ENCODE data around the gene LTBP1.

DNA sequence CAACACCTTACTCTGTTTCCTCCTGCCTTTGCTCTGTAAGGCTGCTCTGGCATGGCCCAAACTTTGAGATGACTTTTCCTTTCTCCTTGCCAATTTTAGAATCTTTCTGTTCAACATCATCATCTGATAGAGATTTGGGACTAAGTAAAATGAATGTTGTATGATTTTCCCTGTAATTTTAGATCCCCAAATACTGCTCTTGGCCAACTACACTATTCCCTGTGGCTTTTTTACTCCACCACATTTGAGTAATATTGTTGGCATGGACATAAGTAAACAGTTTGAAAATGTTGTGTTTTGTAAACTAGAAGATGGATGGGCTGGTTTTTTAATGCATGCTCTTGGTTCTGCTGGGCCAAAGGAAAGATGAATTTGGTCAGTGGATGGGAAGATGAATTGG is 12.1 kb downstream of the LTBP1 start:
- TF ChIP-seq, protein P1, sequence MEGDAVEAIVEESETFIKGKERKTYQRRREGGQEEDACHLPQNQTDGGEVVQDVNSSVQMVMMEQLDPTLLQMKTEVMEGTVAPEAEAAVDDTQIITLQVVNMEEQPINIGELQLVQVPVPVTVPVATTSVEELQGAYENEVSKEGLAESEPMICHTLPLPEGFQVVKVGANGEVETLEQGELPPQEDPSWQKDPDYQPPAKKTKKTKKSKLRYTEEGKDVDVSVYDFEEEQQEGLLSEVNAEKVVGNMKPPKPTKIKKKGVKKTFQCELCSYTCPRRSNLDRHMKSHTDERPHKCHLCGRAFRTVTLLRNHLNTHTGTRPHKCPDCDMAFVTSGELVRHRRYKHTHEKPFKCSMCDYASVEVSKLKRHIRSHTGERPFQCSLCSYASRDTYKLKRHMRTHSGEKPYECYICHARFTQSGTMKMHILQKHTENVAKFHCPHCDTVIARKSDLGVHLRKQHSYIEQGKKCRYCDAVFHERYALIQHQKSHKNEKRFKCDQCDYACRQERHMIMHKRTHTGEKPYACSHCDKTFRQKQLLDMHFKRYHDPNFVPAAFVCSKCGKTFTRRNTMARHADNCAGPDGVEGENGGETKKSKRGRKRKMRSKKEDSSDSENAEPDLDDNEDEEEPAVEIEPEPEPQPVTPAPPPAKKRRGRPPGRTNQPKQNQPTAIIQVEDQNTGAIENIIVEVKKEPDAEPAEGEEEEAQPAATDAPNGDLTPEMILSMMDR (IDR thresholded peaks at IDR 0.05) = no peak
- TF ChIP-seq POLR2A (IDR thresholded peaks at IDR 0.05) = no peak
- no peak for TF ChIP-seq POLR2AphosphoS5 (IDR thresholded peaks at IDR 0.05)
- TF ChIP-seq EP300 (IDR thresholded peaks at IDR 0.05; ENCODE audit: low read depth) = no peak

Measured in transverse colon (tissue), 4 donors.